ENCODE data around the gene CD160. TPM values are rescaled to one million over a fixed set of nuclear protein-coding genes. Genes with fewer than 3 reads are reported as not detected.
"Not testable (repeated sequence)": the region's sequence is repeated elsewhere in the genome, so short reads cannot be mapped to it uniquely, and the experiment has no call there.

The CD160 gene
- total RNA-seq, 2 donors from 2014 or later = not detected

GRCh38 chr1:145758116-145758515, 38.8 kb downstream of the CD160 start:
- Mint-ChIP-seq H3K4me3 (no peak overlapping the region), H3K27ac (no peak overlapping the region), H3K27me3 (ENCODE audit: insufficient read depth) (no peaks in the 10 kb centered on the region), H3K9me3 (peaks cover 33% of the 10 kb centered on the region), H3K4me1 (no peaks in the 10 kb centered on the region), H3K36me3 (ENCODE audit: low read depth) (peaks cover 91% of the 10 kb centered on the region)
- 80 to 100% methylated on average over 1 of the region's 1 CpG for WGBS, 2 experiments (ENCODE audit: insufficient coverage in 1 of 2, insufficient read length in 1 of 2)
- no peaks in the 10 kb centered on the region for H3K4me1 ChIP-seq (ENCODE audit: control insufficient read depth, insufficient read depth, low read length)
- H3K9ac ChIP-seq (ENCODE audit: extremely low read depth, low read length, poor library complexity, severe bottlenecking) = no peak overlapping the region
- no peak for TF ChIP-seq CTCF (conservative IDR thresholded peaks at IDR 0.05)
- no peak overlapping the region for H3K27ac ChIP-seq (ENCODE audit: low read depth, low read length)
- no peaks in the 10 kb centered on the region for H3K27me3 ChIP-seq (ENCODE audit: control insufficient read depth, insufficient read depth, low read length, poor library complexity, severe bottlenecking)
- no peak for DNase-seq
- peaks cover 42% of the 10 kb centered on the region for H3K9me3 ChIP-seq (ENCODE audit: control insufficient read depth, low read length)
- H3K4me3 ChIP-seq (ENCODE audit: low read length) = no peak overlapping the region
- H3K36me3 ChIP-seq (ENCODE audit: control insufficient read depth, insufficient read depth, low read length) = peaks cover 73% of the 10 kb centered on the region

GRCh38 chr1:145758575-145758974, 39.3 kb downstream of the CD160 start:
- H3K36me3 Mint-ChIP-seq (ENCODE audit: low read depth) = peaks cover 89% of the 10 kb centered on the region
- Histone ChIP-seq H3K9me3 (ENCODE audit: control insufficient read depth, low read length) (peaks cover 47% of the 10 kb centered on the region), H3K4me3 (ENCODE audit: low read length) (no peak overlapping the region), H3K27ac (ENCODE audit: low read depth, low read length) (no peak overlapping the region), H3K36me3 (ENCODE audit: control insufficient read depth, insufficient read depth, low read length) (peaks cover 78% of the 10 kb centered on the region), H3K9ac (ENCODE audit: extremely low read depth, low read length, poor library complexity, severe bottlenecking) (no peak overlapping the region), H3K27me3 (ENCODE audit: control insufficient read depth, insufficient read depth, low read length, poor library complexity, severe bottlenecking) (no peaks in the 10 kb centered on the region), H3K4me1 (ENCODE audit: control insufficient read depth, insufficient read depth, low read length) (no peaks in the 10 kb centered on the region)
- no peaks in the 10 kb centered on the region for H3K4me1 Mint-ChIP-seq
- TF ChIP-seq CTCF (conservative IDR thresholded peaks at IDR 0.05) = no peak
- H3K27me3 Mint-ChIP-seq (ENCODE audit: insufficient read depth) = no peaks in the 10 kb centered on the region
- H3K27ac Mint-ChIP-seq = no peak overlapping the region
- 94 to 100% methylated on average over 1 of the region's 1 CpG for WGBS, 2 experiments (ENCODE audit: insufficient coverage in 1 of 2, insufficient read length in 1 of 2)
- H3K4me3 Mint-ChIP-seq = no peak overlapping the region
- no peak for DNase-seq
- peaks cover 38% of the 10 kb centered on the region for H3K9me3 Mint-ChIP-seq

- DNase-seq = no peak
- WGBS, 2 experiments (ENCODE audit: insufficient coverage in 1 of 2, insufficient read length in 1 of 2) = 95 to 100% methylated on average over 1 of the region's 1 CpG
- H3K4me1 Mint-ChIP-seq = no peaks in the 10 kb centered on the region
- Histone ChIP-seq H3K9ac (ENCODE audit: extremely low read depth, low read length, poor library complexity, severe bottlenecking) (no peak overlapping the region), H3K9me3 (ENCODE audit: control insufficient read depth, low read length) (peaks cover 48% of the 10 kb centered on the region), H3K4me1 (ENCODE audit: control insufficient read depth, insufficient read depth, low read length) (no peaks in the 10 kb centered on the region), H3K27ac (ENCODE audit: low read depth, low read length) (no peak overlapping the region), H3K27me3 (ENCODE audit: control insufficient read depth, insufficient read depth, low read length, poor library complexity, severe bottlenecking) (no peaks in the 10 kb centered on the region), H3K36me3 (ENCODE audit: control insufficient read depth, insufficient read depth, low read length) (peaks cover 78% of the 10 kb centered on the region), H3K4me3 (ENCODE audit: low read length) (peak overlapping the region; percentile 70)
- H3K27me3 Mint-ChIP-seq (ENCODE audit: insufficient read depth) = no peaks in the 10 kb centered on the region
- H3K36me3 Mint-ChIP-seq (ENCODE audit: low read depth) = peaks cover 86% of the 10 kb centered on the region
- H3K9me3 Mint-ChIP-seq = peaks cover 44% of the 10 kb centered on the region
- no peak overlapping the region for H3K27ac Mint-ChIP-seq
- H3K4me3 Mint-ChIP-seq = no peak overlapping the region
- no peak for TF ChIP-seq CTCF (conservative IDR thresholded peaks at IDR 0.05)
These were observed 40.4 kb downstream of the CD160 start for GRCh38 chr1:145759721-145760120.

DNA sequence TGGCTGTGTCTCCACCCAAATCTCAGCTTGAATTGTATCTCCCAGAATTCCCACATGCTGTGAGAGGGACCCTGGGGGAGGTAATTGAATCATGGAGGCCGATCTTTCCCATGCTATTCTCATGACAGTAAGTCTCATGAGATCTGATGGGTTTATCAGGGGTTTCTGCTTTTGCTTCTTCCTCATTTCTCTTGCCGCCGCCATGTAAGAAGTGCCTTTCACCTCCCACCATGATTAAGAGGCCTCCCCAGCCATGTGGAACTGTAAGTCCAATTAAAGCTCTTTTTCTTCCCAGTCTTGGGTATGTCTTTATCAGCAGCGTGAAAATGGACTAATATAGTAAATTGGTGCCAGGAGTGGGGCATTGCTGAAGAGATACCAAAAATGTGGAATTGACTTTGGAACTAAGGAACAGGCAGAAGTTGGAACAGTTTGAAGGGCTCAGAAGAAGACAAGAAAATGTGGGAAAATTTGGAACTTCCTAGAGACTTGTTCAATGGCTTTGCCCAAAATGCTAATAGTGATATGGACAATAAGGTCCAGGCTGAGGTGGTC, 41.2 kb downstream of the CD160 start:
- not testable (repeated sequence) for H3K27ac Mint-ChIP-seq; H3K9ac ChIP-seq (ENCODE audit: extremely low read depth, low read length, poor library complexity, severe bottlenecking); DNase-seq; H3K4me1 Mint-ChIP-seq; H3K27me3 ChIP-seq (ENCODE audit: control insufficient read depth, insufficient read depth, low read length, poor library complexity, severe bottlenecking); H3K4me1 ChIP-seq (ENCODE audit: control insufficient read depth, insufficient read depth, low read length); H3K27ac ChIP-seq (ENCODE audit: low read depth, low read length); H3K27me3 Mint-ChIP-seq (ENCODE audit: insufficient read depth); H3K4me3 Mint-ChIP-seq
- Histone ChIP-seq H3K9me3 (ENCODE audit: control insufficient read depth, low read length) (peaks cover 48% of the 10 kb centered on the region), H3K36me3 (ENCODE audit: control insufficient read depth, insufficient read depth, low read length) (peaks cover 73% of the 10 kb centered on the region), H3K4me3 (ENCODE audit: low read length) (peak overlapping the region; percentile 70)
- Mint-ChIP-seq H3K9me3 (peaks cover 48% of the 10 kb centered on the region), H3K36me3 (ENCODE audit: low read depth) (peaks cover 84% of the 10 kb centered on the region)
- WGBS, 2 experiments (ENCODE audit: insufficient coverage in 1 of 2, insufficient read length in 1 of 2) = 98 to 100% methylated on average over 3 to 4 of the region's 4 CpGs

DNA sequence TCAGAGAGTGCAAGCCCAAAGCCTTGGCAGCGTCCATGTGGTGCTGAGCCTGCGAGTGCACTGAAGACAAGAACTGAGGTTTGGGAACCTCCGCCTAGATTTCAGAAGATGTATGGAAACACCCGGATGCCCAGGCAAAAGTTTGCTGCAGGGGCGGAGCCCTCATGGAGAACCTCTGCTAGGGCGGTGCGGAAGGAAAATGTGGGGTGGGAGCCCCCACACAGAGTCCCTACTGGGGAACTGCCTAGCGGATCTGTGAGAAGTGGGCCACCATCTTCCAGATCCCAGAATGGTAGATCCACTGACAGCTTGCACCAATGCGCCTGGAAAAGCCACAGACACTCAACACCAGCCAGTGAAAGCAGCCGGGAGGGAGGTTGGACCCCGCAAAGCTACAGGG, 42.2 kb downstream of the CD160 start:
- H3K4me1 ChIP-seq (ENCODE audit: control insufficient read depth, insufficient read depth, low read length); H3K27me3 ChIP-seq (ENCODE audit: control insufficient read depth, insufficient read depth, low read length, poor library complexity, severe bottlenecking); H3K4me1 Mint-ChIP-seq; H3K4me3 Mint-ChIP-seq; H3K27ac ChIP-seq (ENCODE audit: low read depth, low read length); H3K27me3 Mint-ChIP-seq (ENCODE audit: insufficient read depth); H3K27ac Mint-ChIP-seq; H3K9ac ChIP-seq (ENCODE audit: extremely low read depth, low read length, poor library complexity, severe bottlenecking); DNase-seq: not testable (repeated sequence)
- Mint-ChIP-seq H3K9me3 (peaks cover 56% of the 10 kb centered on the region), H3K36me3 (ENCODE audit: low read depth) (peaks cover 84% of the 10 kb centered on the region)
- peaks cover 67% of the 10 kb centered on the region for H3K36me3 ChIP-seq (ENCODE audit: control insufficient read depth, insufficient read depth, low read length)
- H3K9me3 ChIP-seq (ENCODE audit: control insufficient read depth, low read length) = peaks cover 48% of the 10 kb centered on the region
- peak overlapping the region; percentile 70 for H3K4me3 ChIP-seq (ENCODE audit: low read length)
- 96% methylated on average over 11 of the region's 11 CpGs for WGBS, 2 experiments (ENCODE audit: insufficient coverage in 1 of 2, insufficient read length in 1 of 2)
